ENCODE results near the gene HOGA1. TPM values are rescaled to one million over a fixed set of nuclear protein-coding genes. Genes with fewer than 3 reads are reported as not detected.
"Not testable (repeated sequence)": the region's sequence is repeated elsewhere in the genome, so short reads cannot be mapped to it uniquely, and the experiment has no call there.

HOGA1 gene
- total and polyA plus RNA-seq, 4 donors: 0.30 to 2.3 (median 0.77) TPM

GRCh38 chr10:97633921-97634320, 49.7 kb downstream of the HOGA1 start:
- H3K4me1 ChIP-seq (ENCODE audit: control insufficient read depth in 5 of 5, insufficient read depth in 5 of 5, low read length in 5 of 5): peaks cover 0 to 10% (median 0%) of the 10 kb centered on the region in 5 donors
- peak overlapping the region in 1 of 2 donors; percentile 43 for H3K27ac ChIP-seq (ENCODE audit: low read depth in 1 of 2, low read length in 1 of 2)
- peaks cover 0 to 4% (median 0%) of the 10 kb centered on the region in 4 donors for H3K36me3 ChIP-seq (ENCODE audit: control insufficient read depth in 4 of 4, insufficient read depth in 4 of 4, low read length in 4 of 4)
- no peaks in the 10 kb centered on the region for H3K27me3 ChIP-seq (ENCODE audit: control insufficient read depth in 3 of 3, insufficient read depth in 3 of 3, low read length in 2 of 3)
- no peaks in the 10 kb centered on the region for H3K9me3 ChIP-seq (ENCODE audit: control insufficient read depth in 4 of 4, insufficient read depth in 3 of 4, low read length in 3 of 4)
- 85 to 90% methylated on average over 8 of the region's 8 CpGs for WGBS, 2 donors
- ATAC-seq (ENCODE audit: insufficient read depth, low FRiP score) (no peak), DNase-seq (peak in 1 of 3 donors; percentile 12)
- no peak overlapping the region for H3K4me3 ChIP-seq
- H3K9ac ChIP-seq (ENCODE audit: insufficient read depth in 1 of 2, low read length in 2 of 2): peak overlapping the region in 1 of 2 donors; percentile 27
- TF ChIP-seq CTCF (IDR thresholded peaks at IDR 0.05; ENCODE audit: control extremely low read depth, extremely low read depth): no peak

- Histone ChIP-seq H3K27ac (ENCODE audit: low read depth in 1 of 2, low read length in 1 of 2) (no peak overlapping the region), H3K4me1 (ENCODE audit: control insufficient read depth in 5 of 5, insufficient read depth in 5 of 5, low read length in 5 of 5) (peaks cover 0 to 10% (median 0%) of the 10 kb centered on the region in 5 donors), H3K9ac (ENCODE audit: insufficient read depth in 1 of 2, low read length in 2 of 2) (no peak overlapping the region), H3K36me3 (ENCODE audit: control insufficient read depth in 4 of 4, insufficient read depth in 4 of 4, low read length in 4 of 4) (no peaks in the 10 kb centered on the region), H3K4me3 (no peak overlapping the region), H3K9me3 (ENCODE audit: control insufficient read depth in 4 of 4, insufficient read depth in 3 of 4, low read length in 3 of 4) (no peaks in the 10 kb centered on the region), H3K27me3 (ENCODE audit: control insufficient read depth in 3 of 3, insufficient read depth in 3 of 3, low read length in 2 of 3) (no peaks in the 10 kb centered on the region)
- TF ChIP-seq CTCF (IDR thresholded peaks at IDR 0.05; ENCODE audit: control extremely low read depth, extremely low read depth): no peak
- no peak for ATAC-seq (ENCODE audit: insufficient read depth, low FRiP score)
- 92 to 95% methylated on average over 1 of the region's 1 CpG for WGBS, 2 donors
- DNase-seq: no peak
Observed at GRCh38 chr10:97635577-97635976, 51.4 kb downstream of the HOGA1 start.

GRCh38 chr10:97639090-97639489, 54.9 kb downstream of the HOGA1 start:
- not testable (repeated sequence) for H3K9ac ChIP-seq (ENCODE audit: insufficient read depth in 1 of 2, low read length in 2 of 2); DNase-seq; H3K27ac ChIP-seq (ENCODE audit: low read depth in 1 of 2, low read length in 1 of 2); H3K4me3 ChIP-seq; H3K36me3 ChIP-seq (ENCODE audit: control insufficient read depth in 4 of 4, insufficient read depth in 4 of 4, low read length in 4 of 4); ATAC-seq (ENCODE audit: insufficient read depth, low FRiP score); H3K27me3 ChIP-seq (ENCODE audit: control insufficient read depth in 3 of 3, insufficient read depth in 3 of 3, low read length in 2 of 3); H3K9me3 ChIP-seq (ENCODE audit: control insufficient read depth in 4 of 4, insufficient read depth in 3 of 4, low read length in 3 of 4)
- WGBS, 2 donors: 94 to 95% methylated on average over 3 of the region's 3 CpGs
- peaks cover 0 to 12% (median 5%) of the 10 kb centered on the region in 5 donors for H3K4me1 ChIP-seq (ENCODE audit: control insufficient read depth in 5 of 5, insufficient read depth in 5 of 5, low read length in 5 of 5)

- DNase-seq: peak; percentile 99 to 100 (median 100)
- H3K36me3 ChIP-seq (ENCODE audit: control insufficient read depth in 4 of 4, insufficient read depth in 4 of 4, low read length in 4 of 4): peaks cover 3 to 13% (median 11%) of the 10 kb centered on the region in 4 donors
- peak within 1 kb of the TSS; percentile 92 for H3K4me3 ChIP-seq
- WGBS, 2 donors: 2% methylated on average over 44 to 54 of the region's 54 CpGs
- no peaks in the 10 kb centered on the region for H3K9me3 ChIP-seq (ENCODE audit: control insufficient read depth in 4 of 4, insufficient read depth in 3 of 4, low read length in 3 of 4)
- peaks cover 0 to 12% (median 5%) of the 10 kb centered on the region in 5 donors for H3K4me1 ChIP-seq (ENCODE audit: control insufficient read depth in 5 of 5, insufficient read depth in 5 of 5, low read length in 5 of 5)
- H3K9ac ChIP-seq (ENCODE audit: insufficient read depth in 1 of 2, low read length in 2 of 2): peak within 1 kb of the TSS; percentile 73 to 86
- H3K27ac ChIP-seq (ENCODE audit: low read depth in 1 of 2, low read length in 1 of 2): peak within 1 kb of the TSS; percentile 75 to 95
- peak; percentile 99 for ATAC-seq (ENCODE audit: insufficient read depth, low FRiP score)
- no peak for TF ChIP-seq CTCF (IDR thresholded peaks at IDR 0.05; ENCODE audit: control extremely low read depth, extremely low read depth)
- H3K27me3 ChIP-seq (ENCODE audit: control insufficient read depth in 3 of 3, insufficient read depth in 3 of 3, low read length in 2 of 3): no peaks in the 10 kb centered on the region
Observed at GRCh38 chr10:97640174-97640867, 56.1 kb downstream of the HOGA1 start, which contains the start of gene PI4K2A. Gene PI4K2A (plus strand): TSS chr10:97640671. CDS start chr10:97640743, 72 bp downstream.
